GM10248 (cell line): Measurements from ENCODE around the gene LYRM4.

ENCODE experiments used
- CTCF ChIA-PET: fragments of 300-600 bp; sonication (Branson Sonifier 250); formaldehyde crosslinking; extraction: SDS; loops from one replicate; lab custom pipeline; 2021; ENCODE audit warnings: antibody characterized with exemption; lab: Yijun Ruan, JAX
- POLR2A ChIA-PET: fragments of 350-650 bp; sonication (Branson Sonifier 250); formaldehyde crosslinking; extraction: SDS; loops from one replicate; lab custom pipeline; 2020; ENCODE audit warnings: antibody characterized with exemption; lab: Yijun Ruan, JAX
- DNase-seq: peaks from one replicate; pipeline ENCODE4 v3.0.0; 2012; ENCODE audit errors: extremely low spot score
- TF ChIP-seq, protein P1 (sequence below): IDR thresholded peaks from 2 replicates; pipeline ENCODE4 v1.5.1; 2012; ENCODE audit warnings: mild to moderate bottlenecking, low read depth; ENCODE audit errors: extremely low read depth, missing control alignments, control extremely low read depth

LYRM4 gene

DNA sequence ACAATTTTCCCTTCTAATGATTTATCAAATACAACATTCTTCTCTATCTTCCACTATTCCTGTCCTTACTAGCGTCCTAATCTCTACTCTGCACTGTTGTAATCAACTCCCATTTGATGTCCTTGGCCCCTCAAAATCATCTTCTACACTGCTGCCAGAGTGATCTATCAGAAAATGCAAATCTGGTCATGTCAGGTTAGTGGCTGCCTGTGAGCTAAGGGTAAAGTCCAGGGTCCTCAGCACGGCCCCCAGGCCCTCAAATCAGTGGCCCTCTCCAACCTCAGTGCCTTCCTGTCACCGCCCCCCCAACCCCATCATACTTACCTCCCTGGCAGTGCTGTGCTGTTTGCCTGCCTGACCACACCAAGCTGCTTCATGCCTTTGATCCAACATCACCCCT lies 3.8 kb downstream of the LYRM4 start:
- POLR2A ChIA-PET: interaction anchor here (0.6 kb wide), 1 partner anchor 8 kb away, joined by 4 read pairs; no protein-coding TSS in a partner anchor
- DNase-seq: no peak
- CTCF ChIA-PET: interaction anchor here (0.8 to 1.7 kb wide), 5 partner anchors 10 to 46 kb away, joined by 3 to 5 read pairs (median 3); no protein-coding TSS in a partner anchor
- TF ChIP-seq, protein P1, sequence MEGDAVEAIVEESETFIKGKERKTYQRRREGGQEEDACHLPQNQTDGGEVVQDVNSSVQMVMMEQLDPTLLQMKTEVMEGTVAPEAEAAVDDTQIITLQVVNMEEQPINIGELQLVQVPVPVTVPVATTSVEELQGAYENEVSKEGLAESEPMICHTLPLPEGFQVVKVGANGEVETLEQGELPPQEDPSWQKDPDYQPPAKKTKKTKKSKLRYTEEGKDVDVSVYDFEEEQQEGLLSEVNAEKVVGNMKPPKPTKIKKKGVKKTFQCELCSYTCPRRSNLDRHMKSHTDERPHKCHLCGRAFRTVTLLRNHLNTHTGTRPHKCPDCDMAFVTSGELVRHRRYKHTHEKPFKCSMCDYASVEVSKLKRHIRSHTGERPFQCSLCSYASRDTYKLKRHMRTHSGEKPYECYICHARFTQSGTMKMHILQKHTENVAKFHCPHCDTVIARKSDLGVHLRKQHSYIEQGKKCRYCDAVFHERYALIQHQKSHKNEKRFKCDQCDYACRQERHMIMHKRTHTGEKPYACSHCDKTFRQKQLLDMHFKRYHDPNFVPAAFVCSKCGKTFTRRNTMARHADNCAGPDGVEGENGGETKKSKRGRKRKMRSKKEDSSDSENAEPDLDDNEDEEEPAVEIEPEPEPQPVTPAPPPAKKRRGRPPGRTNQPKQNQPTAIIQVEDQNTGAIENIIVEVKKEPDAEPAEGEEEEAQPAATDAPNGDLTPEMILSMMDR: no peak

DNA sequence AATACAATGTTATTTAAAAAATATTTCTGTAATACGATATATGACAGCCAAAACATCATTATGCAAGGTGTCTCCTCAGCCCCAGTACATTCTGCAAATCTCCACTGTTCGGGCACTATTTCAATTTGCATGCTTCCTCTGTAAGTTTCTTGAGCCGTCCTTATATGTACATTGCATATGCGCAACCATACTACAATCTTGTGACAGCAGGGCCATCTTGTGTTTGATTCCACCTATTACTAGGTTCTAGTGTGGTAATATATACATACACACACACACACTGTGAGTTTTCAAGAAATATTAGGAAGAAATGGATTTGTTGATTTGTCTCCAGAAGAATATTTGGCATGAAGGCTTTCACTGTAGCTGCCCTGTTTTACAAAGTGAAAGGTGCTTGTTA lies 9.8 kb downstream of the LYRM4 start:
- ChIA-PET POLR2A (no interaction called here), CTCF (no interaction called here)
- TF ChIP-seq, protein P1: no peak
- DNase-seq: no peak

DNA sequence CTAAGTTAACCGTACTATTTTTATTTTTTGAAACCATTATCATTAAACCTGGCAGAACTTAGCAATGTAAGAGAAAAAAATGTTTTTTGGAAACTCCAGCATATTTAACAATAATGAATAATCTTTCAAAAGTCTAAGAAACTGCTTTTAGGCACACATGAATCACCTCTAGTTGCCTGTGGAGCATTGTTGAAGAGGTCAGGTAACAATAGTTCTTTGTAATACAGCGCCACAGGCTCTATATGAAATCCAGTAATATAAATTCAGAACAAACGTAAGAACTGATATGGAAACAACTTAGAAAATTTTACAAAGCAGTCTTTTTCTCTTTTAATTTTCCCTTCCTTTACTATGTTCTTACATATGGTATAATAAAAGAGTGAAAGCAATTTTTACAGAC lies 10.3 kb downstream of the LYRM4 start:
- ChIA-PET CTCF (no interaction called here), POLR2A (no interaction called here)
- TF ChIP-seq, protein P1: no peak
- no peak for DNase-seq

DNA sequence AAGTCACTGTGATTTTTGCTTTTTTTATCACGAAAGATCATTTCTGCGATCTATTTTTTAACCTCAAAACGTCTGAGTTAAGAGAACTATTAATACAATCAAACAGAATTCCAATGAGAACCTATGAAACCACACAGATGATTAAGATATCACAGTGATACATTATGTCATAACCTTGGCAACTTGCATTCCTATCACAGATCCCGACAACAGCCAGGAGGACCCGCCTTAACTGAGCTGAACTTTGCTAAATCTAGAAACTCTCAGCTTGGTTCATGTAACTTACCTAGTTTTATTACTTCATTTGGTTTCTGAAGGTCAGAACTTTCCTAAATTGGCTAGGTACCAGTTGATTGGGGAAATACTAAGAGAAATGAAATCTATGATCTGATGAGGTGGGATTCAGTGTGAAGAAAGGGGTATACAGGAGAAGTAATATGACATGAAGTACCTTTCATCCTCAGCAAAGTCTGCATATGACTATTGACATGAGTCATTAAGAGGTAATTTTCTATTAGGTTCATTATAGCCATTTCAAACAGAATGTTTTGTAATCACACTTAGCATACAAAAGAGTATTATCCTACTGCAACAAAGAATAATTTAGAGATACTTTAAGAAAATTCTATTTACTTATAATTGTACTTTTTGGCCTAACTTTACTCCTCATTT lies 11.2 kb downstream of the LYRM4 start:
- DNase-seq: no peak
- TF ChIP-seq, protein P1: no peak
- POLR2A ChIA-PET: no interaction called here
- CTCF ChIA-PET: interaction anchor here (1.3 to 2.2 kb wide), 2 partner anchors 8 to 106 kb away, joined by 4 to 5 read pairs; no protein-coding TSS in a partner anchor

DNA sequence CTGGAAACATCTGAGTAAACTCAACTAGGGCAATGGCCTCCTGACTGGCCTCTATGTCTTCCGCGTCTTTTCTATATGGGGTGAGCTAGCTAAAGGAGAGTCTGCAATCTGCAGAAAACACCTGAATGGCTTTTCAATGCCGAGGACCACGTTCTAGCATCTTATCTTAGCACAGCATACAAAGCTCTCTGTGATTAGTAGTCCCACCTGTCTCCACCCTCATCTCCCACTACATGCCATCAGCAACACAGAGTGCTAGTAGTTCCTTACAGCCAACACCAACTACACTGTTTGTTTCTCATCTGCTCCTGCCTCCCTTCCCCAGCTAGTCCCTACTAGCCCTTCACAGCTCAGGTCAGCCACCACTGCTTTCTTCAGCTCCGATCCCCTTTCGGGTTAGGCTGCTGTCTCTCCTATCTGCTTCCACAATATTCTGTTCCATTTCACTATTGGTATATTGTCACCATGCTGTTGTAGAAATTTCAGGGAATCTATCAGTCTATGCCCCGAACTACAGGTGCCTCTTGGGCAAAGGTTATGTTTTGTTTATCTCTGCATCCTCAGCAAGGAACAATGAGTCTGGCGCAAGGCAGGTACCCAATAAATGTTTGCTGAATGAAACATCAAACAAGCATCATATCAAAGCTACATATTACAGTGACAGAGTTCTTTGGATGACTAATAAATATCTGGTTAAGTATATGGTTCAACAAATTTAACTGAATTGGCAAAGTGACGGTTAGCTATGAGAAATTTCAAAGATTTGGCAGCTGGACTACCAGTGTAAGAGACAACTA lies 12.2 kb downstream of the LYRM4 start:
- ChIA-PET POLR2A (no interaction called here), CTCF (interaction anchor here (0.8 to 2.2 kb wide), 5 partner anchors 9 to 105 kb away, joined by 3 to 5 read pairs (median 4); no protein-coding TSS in a partner anchor)
- TF ChIP-seq, protein P1: no peak
- no peak for DNase-seq

DNA sequence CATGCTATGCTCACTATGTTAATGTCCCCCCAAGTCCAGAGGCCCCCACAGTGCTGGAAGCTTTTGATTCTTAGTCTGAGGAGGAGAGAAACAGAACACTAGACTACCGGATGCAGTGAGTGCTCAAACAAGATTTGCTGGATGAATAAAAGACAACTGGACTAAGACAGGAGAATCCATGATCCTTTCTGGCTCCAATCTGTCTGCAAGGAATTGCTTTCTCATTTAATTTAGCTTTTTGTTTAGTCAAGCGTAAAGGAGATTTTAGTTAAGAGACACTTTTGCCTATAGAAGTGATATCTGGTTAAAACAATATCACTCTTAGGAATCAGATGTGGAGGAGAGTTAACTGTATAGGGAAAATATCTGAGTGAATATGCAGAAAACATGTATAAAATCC lies 13.5 kb downstream of the LYRM4 start:
- CTCF ChIA-PET: no interaction called here
- TF ChIP-seq, protein P1: no peak
- no peak for DNase-seq
- POLR2A ChIA-PET: no interaction called here
